Tibial nerve (tissue), 4 donors: ENCODE results near the gene CCDC91. TPM values are rescaled to one million over a fixed set of nuclear protein-coding genes. Genes with fewer than 3 reads are reported as not detected.
"Not testable (repeated sequence)": the region's sequence is repeated elsewhere in the genome, so short reads cannot be mapped to it uniquely, and the experiment has no call there.

ENCODE experiments used
- DNase-seq, 2 donors: peaks; one replicate each; pipeline ENCODE4 v3.0.0-alpha.2; 2019; ENCODE audit warnings: low spot score in 2 of 2
- H3K27ac ChIP-seq, 4 donors: fragments of 200-600 bp; sonication (generic) in 3 of 4; one replicate each; pipeline ENCODE4 v1.5.1; 2017 to 2019; ENCODE audit warnings: mild to moderate bottlenecking in 1 of 4
- H3K27me3 ChIP-seq, 2 donors: fragments of 200-600 bp; sonication (generic) in 1 of 2; one replicate each; pipeline versions ENCODE4 v1.5.1 to v1.6.0; 2017 to 2019
- H3K36me3 ChIP-seq, 3 donors: fragments of 200-600 bp; sonication (generic); one replicate each; pipeline ENCODE4 v1.5.1; 2018 to 2019
- H3K4me1 ChIP-seq, 4 donors: fragments of 200-600 bp; sonication (generic) in 3 of 4; one replicate each; pipeline ENCODE4 v1.5.1; 2017 to 2019
- H3K4me3 ChIP-seq, 4 donors: fragments of 200-600 bp; sonication (generic) in 3 of 4; one replicate each; pipeline ENCODE4 v1.5.1; 2017 to 2019; ENCODE audit warnings: mild to moderate bottlenecking in 1 of 4, moderate library complexity in 1 of 4
- H3K9me3 ChIP-seq, 4 donors: fragments of 200-600 bp; sonication (generic) in 3 of 4; one replicate each; pipeline ENCODE4 v1.5.1; 2017 to 2019
- EP300 ChIP-seq, 2 donors: sonication (generic); formaldehyde crosslinking; IDR thresholded peaks; one replicate each; pipeline ENCODE4 v1.6.1; 2017; ENCODE audit warnings: antibody characterized with exemption in 2 of 2, mild to moderate bottlenecking in 1 of 2
- POLR2A ChIP-seq, 2 donors: fragments of 450-650 bp; IDR thresholded peaks; one replicate each; pipeline ENCODE4 v1.6.1; 2017; ENCODE audit warnings: antibody characterized with exemption in 2 of 2, mild to moderate bottlenecking in 2 of 2, moderate library complexity in 2 of 2
- WGBS, 2 donors: methylation state at CpG; one replicate each; pipeline ENCODE4 v1.1.5; 2018; 5-methylcytosine and 5-hydroxymethylcytosine counted together
- total RNA-seq, 4 donors: library from RNA; depleted of rRNA; stranded (reverse); fragments of >200 nt; gene quantifications; one replicate each; pipeline ENCODE4 v1.1.0, GENCODE V29; 2016
- TF ChIP-seq, protein P1 (sequence below), 5 experiments: fragments of 200-600 bp in 3 of 5; fragments of 450-650 bp in 2 of 5; sonication (generic) in 3 of 5; IDR thresholded peaks; one replicate each; pipeline ENCODE4 v1.5.1; 2016 to 2019; ENCODE audit warnings: antibody characterized with exemption in 5 of 5, mild to moderate bottlenecking in 3 of 5, moderate library complexity in 2 of 5

The CCDC91 gene
- total RNA-seq, 4 donors from 2014 or later, result 39.0 to 76.5 (median 44.0) TPM

DNA sequence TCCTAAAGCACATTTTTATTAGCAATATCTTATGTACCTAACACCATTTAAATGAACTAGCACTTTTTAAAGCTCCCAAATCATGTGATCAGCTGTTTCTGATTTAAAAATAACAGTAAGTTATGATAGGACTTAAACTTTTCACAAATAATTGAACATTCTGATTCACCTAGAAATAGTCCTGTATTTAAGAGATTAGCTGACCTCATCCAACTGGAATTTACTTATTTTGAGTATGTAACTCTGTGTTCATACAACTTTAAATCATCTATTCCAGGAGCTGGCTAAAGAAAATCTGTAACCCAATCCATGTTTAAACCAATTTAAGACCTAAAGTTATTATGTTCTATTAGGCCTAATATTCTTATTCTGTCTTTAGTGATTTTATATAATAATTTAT lies 184.3 kb downstream of the CCDC91 start:
- H3K4me1 ChIP-seq, result peaks cover 0 to 12% (median 0%) of the 10 kb centered on the region in 4 donors
- no peak for DNase-seq
- peaks cover 0 to 37% (median 10%) of the 10 kb centered on the region in 4 donors for H3K9me3 ChIP-seq
- H3K27ac ChIP-seq, result no peak overlapping the region
- H3K27me3 ChIP-seq, result no peaks in the 10 kb centered on the region
- H3K4me3 ChIP-seq, result no peak overlapping the region
- no peak for TF ChIP-seq EP300 (IDR thresholded peaks at IDR 0.05)
- TF ChIP-seq, protein P1, sequence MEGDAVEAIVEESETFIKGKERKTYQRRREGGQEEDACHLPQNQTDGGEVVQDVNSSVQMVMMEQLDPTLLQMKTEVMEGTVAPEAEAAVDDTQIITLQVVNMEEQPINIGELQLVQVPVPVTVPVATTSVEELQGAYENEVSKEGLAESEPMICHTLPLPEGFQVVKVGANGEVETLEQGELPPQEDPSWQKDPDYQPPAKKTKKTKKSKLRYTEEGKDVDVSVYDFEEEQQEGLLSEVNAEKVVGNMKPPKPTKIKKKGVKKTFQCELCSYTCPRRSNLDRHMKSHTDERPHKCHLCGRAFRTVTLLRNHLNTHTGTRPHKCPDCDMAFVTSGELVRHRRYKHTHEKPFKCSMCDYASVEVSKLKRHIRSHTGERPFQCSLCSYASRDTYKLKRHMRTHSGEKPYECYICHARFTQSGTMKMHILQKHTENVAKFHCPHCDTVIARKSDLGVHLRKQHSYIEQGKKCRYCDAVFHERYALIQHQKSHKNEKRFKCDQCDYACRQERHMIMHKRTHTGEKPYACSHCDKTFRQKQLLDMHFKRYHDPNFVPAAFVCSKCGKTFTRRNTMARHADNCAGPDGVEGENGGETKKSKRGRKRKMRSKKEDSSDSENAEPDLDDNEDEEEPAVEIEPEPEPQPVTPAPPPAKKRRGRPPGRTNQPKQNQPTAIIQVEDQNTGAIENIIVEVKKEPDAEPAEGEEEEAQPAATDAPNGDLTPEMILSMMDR (IDR thresholded peaks at IDR 0.05), result no peak
- H3K36me3 ChIP-seq, result peaks cover 0 to 28% (median 0%) of the 10 kb centered on the region in 3 donors

DNA sequence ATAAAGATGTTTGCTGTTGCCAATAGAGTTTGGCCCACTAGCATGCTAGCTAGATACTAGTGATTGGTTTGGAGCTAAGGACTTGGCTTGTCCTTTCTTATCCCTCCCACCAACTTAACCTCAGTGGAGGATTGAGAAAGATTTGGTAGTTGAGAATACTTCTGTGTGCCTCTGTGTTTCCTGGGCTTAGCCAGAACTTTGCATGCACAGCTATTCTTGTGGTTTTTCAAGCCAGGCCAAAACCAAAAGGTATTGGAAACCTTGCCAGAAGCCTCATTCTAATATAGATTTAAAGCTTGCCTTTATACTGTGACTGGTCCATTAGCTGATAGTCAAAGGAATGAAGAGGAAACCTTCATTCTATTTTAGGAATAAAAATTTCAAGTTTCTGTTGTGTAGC lies 188.5 kb downstream of the CCDC91 start:
- Histone ChIP-seq H3K9me3 (peaks cover 0 to under 1% (median 0%) of the 10 kb centered on the region in 4 donors), H3K4me3 (no peak overlapping the region), H3K36me3 (no peaks in the 10 kb centered on the region), H3K4me1 (peaks cover 0 to 22% (median 0%) of the 10 kb centered on the region in 4 donors), H3K27me3 (no peaks in the 10 kb centered on the region), H3K27ac (no peak overlapping the region)
- TF ChIP-seq, protein P1 (IDR thresholded peaks at IDR 0.05), result no peak
- no peak for TF ChIP-seq EP300 (IDR thresholded peaks at IDR 0.05)
- TF ChIP-seq POLR2A (IDR thresholded peaks at IDR 0.05), result no peak
- no peak for DNase-seq

DNA sequence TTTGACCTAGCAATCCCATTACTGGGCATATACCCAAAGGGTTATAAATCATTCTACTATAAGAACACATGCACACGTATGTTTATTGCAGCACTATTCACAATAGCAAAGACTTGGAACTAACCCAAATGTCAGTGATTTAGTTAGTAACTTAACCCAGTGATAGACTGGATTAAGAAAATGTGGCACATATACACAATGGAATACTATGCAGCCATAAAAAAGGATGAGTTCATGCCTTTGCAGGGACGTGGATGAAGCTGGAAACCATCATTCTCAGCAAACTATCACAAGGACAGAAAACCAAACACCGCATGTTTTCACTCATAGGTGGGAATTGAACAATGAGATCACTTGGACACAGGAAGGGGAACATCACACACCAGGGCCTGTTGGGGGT lies 189.5 kb downstream of the CCDC91 start:
- not testable (repeated sequence) for DNase-seq, H3K4me3 ChIP-seq, H3K27ac ChIP-seq, H3K9me3 ChIP-seq, H3K27me3 ChIP-seq, H3K36me3 ChIP-seq
- 83 to 90% methylated on average over 3 of the region's 3 CpGs for WGBS, 2 donors
- H3K4me1 ChIP-seq, result peaks cover 0 to 22% (median 0%) of the 10 kb centered on the region in 4 donors

DNA sequence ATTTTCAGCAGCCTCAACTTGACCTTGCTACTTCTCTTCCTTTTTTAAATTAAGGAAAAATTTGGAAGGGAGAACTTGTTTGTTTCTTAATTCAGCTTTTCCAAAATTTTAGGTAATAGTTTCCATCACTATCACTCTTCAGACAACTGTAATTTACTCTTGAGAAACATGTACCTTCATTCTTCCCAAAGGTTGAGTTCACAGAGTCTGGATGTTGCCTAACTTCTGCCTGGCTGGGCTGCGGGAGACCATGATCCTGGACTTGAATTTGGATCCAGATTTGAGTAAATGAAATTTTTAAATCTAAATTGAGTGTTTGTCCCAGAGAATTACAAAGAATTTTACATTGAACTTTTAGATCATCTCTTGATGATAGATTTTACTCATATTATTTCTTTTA lies 193.1 kb downstream of the CCDC91 start:
- no peaks in the 10 kb centered on the region for H3K9me3 ChIP-seq
- 73 to 82% methylated on average over 1 of the region's 1 CpG for WGBS, 2 donors
- H3K36me3 ChIP-seq, result peaks cover 0 to 14% (median 0%) of the 10 kb centered on the region in 3 donors
- DNase-seq, result no peak
- peak overlapping the region in 1 of 4 donors; percentile 38 for H3K27ac ChIP-seq
- TF ChIP-seq, protein P1 (IDR thresholded peaks at IDR 0.05), result no peak
- TF ChIP-seq EP300 (IDR thresholded peaks at IDR 0.05) (peak in 1 of 2 donors; percentile 57), POLR2A (IDR thresholded peaks at IDR 0.05) (no peak)
- no peak overlapping the region for H3K4me3 ChIP-seq
- H3K4me1 ChIP-seq, result peaks cover 0 to 17% (median 0%) of the 10 kb centered on the region in 4 donors
- H3K27me3 ChIP-seq, result no peaks in the 10 kb centered on the region

DNA sequence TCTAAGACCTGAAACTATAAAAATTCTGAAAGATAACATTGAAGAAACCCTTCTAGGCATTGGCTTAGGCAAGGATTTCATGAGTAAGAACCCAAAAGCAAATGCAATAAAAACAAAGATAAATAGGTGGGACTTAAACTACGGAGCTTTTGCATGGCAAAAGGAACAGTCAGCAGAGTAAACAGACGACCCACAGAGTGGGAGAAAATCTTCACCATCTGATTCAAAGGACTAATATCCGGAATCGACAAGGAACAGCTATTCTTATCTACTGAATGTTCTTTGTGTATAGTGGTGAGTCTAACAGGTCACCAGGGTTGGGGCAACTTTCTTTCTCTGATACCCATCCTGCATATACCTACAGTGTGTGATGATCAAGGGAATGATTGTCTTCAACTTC lies 198.6 kb downstream of the CCDC91 start:
- H3K9me3 ChIP-seq, result no peaks in the 10 kb centered on the region
- H3K27me3 ChIP-seq, result no peaks in the 10 kb centered on the region
- H3K4me3 ChIP-seq, result no peak overlapping the region
- TF ChIP-seq, protein P1 (IDR thresholded peaks at IDR 0.05), result no peak
- TF ChIP-seq EP300 (IDR thresholded peaks at IDR 0.05), result no peak
- no peak overlapping the region for H3K27ac ChIP-seq
- H3K4me1 ChIP-seq, result peaks cover 0 to 23% (median 0%) of the 10 kb centered on the region in 4 donors
- peaks cover 0 to 23% (median 0%) of the 10 kb centered on the region in 3 donors for H3K36me3 ChIP-seq
- WGBS, 2 donors, result 63 to 70% methylated on average over 4 of the region's 4 CpGs
- no peak for DNase-seq

DNA sequence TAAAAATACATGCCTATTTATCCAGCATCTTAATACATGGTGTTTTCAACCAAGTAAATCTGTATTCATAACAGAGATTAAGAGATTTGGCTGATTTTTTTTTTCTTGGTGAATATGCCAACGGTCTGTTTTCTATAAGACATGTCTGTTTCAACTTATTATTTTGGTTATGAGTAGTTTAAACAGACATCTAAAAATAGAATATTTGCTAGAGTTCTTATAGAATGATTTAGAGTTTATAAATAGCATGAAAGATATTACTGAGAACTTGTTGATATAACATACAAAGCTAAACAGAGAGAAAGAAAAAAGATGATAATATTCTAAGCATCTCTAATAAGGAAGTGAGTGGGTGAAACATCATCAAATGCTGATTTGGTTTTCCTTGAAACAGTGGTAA lies 199.9 kb downstream of the CCDC91 start:
- 27 to 49% methylated on average over 1 of the region's 1 CpG for WGBS, 2 donors
- H3K27ac ChIP-seq, result no peak overlapping the region

More for the DNA sequence above, 199.9 kb downstream of the CCDC91 start:
- DNase-seq, result no peak
- no peak overlapping the region for H3K4me3 ChIP-seq
- peaks cover 0 to 25% (median 0%) of the 10 kb centered on the region in 3 donors for H3K36me3 ChIP-seq
- peaks cover 0 to 23% (median 0%) of the 10 kb centered on the region in 4 donors for H3K4me1 ChIP-seq
- H3K9me3 ChIP-seq, result no peaks in the 10 kb centered on the region
- TF ChIP-seq POLR2A (IDR thresholded peaks at IDR 0.05) (no peak), EP300 (IDR thresholded peaks at IDR 0.05) (no peak)
- TF ChIP-seq, protein P1 (IDR thresholded peaks at IDR 0.05), result no peak
- no peaks in the 10 kb centered on the region for H3K27me3 ChIP-seq
